HG03196 (cell line): Measurements from ENCODE around the gene CACUL1.
"Not testable (repeated sequence)": the region's sequence is repeated elsewhere in the genome, so short reads cannot be mapped to it uniquely, and the experiment has no call there.

Source experiments
- ATAC-seq: cut with Tn5 transposase; IDR thresholded peaks from one replicate; pipeline ENCODE4 v1.9.1; 2021; ENCODE audit not compliant: unreplicated experiment

Gene CACUL1

DNA sequence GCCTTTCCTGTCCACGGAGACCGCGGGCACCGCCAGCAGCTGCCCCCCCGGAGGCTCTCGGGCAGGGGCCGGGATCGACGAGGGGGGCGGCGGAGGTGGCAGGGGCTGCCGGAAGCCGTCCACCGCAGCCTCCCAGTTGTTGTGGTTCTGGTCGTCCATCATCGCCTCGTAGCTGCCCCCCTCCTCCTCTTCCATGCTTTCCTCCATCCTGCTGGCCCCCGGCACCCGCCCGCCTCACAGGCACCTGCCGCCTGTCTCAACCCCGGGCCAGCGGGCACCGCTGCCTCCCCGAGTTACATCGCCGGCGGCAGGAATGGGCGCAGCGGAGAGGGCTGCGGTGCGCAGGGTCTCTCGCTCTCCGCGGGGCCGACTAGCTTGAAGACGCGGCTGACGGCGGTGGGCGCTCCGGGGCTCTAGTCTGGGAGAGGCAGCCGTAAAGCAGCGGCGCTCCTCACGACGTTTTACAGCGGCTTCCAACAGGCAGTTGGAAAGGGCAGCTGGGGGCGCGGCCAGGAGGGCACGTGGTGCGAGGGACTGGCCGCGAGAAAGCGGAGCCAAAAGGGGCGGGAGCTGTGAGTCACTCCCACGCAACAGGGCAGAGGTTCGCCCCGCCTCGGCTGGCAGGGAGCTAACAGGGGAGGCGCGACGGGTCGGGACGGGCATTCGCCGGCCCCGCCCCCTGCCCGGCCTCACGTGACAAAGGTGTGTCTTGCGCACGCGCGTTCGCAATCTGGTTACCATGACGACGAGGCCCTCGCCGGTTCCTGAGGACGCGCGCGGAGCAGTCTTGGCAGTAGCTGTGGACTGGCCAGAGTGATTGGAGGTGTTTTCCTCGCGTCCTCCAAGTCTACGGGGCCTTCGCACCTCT is at the start of gene CACUL1:
TSS of gene CACUL1 (minus strand) at position 415 of the 868 bp plus-strand sequence. CDS start at position 207, 208 bp downstream.
- peak; percentile 96 for ATAC-seq

GRCh38 chr10:118804262-118804773 is 49.5 kb upstream of the CACUL1 start:
- ATAC-seq, result no peak

- no peak for ATAC-seq
Measured at GRCh38 chr10:118802126-118802793, 47.5 kb upstream of the CACUL1 start.

DNA sequence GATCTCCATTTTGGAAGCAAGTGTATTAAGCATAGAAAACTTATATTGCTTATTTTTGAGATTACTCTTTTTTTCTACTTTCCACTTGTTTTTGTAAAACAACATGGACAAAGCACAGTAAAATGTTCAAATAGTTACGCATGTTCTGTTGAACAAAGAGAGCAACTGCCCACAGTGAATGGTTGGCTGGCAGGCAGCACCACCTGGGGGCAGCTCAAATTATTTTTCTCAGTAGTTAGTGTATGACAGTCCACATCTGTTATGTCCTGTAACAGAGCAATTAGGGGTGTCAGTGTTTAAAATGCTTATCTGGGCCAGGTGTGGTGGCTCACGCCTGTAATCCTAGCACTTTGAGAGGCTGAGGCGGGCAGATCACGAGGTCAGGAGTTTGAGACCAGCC is 46.1 kb upstream of the CACUL1 start:
- no peak for ATAC-seq

- ATAC-seq, result no peak
Measured at GRCh38 chr10:118799777-118800176, 45.0 kb upstream of the CACUL1 start.

- ATAC-seq, result no peak
Measured at GRCh38 chr10:118798231-118798662, 43.5 kb upstream of the CACUL1 start.

GRCh38 chr10:118794971-118795370 is 40.2 kb upstream of the CACUL1 start:
- ATAC-seq, result not testable (repeated sequence)

DNA sequence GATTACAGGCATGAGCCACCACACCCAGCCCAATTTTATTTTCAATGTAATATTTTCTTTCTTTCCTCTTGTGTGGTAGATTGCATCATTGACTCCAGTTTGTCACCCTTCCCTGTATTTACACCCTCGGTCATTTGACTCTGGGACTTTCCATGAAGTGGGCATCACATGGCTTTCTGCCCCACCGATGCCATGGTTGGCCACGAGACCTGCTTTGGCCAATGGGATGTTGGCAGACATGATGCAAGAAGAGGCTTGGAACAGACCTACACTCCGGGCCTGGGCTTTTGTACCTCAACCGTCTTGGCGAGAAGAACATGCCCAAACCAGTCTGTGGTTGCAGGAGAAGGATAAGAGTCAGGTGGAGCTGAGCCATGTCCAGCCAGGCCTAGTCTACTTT is 38.8 kb upstream of the CACUL1 start:
- no peak for ATAC-seq

DNA sequence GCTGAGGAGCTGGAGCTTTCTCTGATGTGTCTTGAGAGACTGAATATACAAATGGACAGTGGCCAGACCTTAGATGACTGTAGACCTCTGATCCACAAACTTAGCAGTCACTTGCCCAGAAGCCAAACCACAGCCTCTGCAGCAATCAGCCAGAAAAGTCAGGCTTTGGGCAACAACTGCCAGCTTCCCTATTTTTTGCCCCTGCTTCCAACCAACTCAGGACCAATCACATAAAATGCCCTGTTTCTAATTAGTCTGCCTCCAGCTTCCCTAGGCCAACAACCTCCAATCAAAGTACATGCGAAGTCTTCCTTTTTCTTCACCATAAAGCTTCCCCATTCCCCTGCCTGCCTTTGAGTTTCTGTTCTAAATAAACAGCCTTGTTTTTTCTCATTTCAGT is 37.8 kb upstream of the CACUL1 start:
- no peak for ATAC-seq

DNA sequence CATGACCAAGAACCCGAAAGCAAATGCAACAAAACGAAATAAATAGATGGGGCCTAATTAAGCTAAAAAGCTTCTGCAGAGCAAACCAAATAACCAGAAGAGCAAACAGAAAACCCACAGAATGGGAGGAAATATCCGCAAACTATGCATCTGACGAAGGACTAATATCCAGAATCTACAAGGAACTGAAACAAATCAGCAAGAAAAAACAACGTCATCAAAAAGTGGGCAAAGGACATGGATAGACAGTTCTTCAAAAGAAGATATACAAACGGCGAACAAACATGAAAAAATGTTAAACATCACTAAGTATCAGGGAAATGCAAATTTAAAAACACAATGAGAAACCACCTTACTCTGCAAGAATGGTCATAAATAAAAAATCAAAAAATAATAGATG is 35.3 kb upstream of the CACUL1 start:
- no peak for ATAC-seq

DNA sequence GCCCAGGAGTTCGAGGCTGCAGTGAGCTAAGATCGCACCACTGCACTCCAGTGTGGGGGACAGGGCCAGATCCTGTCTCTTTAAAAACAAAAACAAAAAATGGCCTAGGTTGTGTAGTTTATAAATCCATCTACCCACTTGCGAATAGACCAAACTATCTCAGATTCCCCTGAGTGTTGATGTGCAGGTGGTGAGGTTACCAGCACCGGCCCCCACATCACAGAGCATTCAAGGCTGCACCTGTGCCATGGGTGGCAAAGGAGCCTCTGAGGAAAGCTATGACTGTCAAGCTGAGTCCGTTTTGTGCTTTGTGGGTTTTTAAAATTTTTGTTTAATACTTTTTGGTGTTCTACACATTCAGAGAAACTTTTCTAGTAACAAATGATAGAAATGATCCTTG is 30.8 kb upstream of the CACUL1 start:
- ATAC-seq, result no peak

DNA sequence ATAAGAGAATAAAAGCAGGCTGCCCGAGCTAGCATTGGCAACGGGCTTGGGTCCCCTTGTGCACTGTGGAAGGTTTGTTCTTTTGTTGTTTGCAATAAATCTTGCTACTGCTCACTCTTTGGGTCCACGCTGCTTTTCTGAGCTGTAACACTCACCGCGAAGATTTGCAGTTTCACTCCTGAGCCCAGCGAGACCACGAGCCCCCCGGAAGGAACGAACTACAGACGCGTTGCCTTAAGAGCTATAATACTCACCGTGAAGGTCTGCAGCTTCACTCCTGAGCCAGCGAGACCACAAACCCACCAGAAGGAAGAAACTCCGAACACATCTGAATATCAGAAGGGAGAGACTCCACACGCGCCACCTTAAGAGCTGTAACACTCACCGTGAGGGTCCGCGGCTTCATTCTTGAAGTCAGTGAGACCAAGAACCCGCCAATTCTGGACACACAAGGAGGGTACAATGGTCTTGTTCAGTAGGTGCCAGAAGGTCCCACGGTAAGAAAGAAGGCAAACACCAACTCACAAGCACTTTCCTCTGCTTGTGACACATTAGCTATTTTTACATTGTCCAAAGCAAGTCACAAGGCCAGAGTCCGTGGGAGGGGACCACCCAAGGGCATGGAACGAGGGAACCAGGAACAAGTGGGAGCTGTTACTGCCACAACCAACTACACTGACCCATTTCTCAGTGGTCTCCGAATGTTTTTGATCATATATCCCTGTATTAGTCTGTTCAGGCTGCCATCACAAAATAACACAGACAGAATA is 29.2 kb upstream of the CACUL1 start:
- no peak for ATAC-seq

- ATAC-seq, result not testable (repeated sequence)
Measured at GRCh38 chr10:118782916-118783465, 28.2 kb upstream of the CACUL1 start.

- ATAC-seq, result no peak
Measured at GRCh38 chr10:118781541-118781940, 26.8 kb upstream of the CACUL1 start.

DNA sequence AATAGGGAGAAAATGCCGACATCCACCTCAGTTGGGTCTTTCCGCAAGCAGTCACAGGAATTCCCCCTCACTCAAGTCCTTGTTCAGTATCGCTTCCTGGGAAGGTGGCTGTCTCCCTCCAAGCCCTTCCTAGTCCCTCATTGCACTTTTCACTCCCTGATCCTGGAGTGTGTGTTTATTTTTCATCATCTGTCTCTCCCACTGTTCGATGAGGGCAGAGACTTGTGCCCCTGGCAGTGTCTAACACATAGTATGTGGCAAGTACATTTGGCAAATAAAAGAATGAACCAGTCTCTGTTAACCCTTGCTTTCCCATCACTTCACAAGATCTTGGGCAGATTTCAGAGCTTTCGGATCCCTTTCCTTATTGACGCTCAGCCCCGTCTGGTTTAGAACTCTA is 24.0 kb upstream of the CACUL1 start:
- ATAC-seq, result no peak

GRCh38 chr10:118776960-118777359 is 22.2 kb upstream of the CACUL1 start:
- ATAC-seq, result no peak

DNA sequence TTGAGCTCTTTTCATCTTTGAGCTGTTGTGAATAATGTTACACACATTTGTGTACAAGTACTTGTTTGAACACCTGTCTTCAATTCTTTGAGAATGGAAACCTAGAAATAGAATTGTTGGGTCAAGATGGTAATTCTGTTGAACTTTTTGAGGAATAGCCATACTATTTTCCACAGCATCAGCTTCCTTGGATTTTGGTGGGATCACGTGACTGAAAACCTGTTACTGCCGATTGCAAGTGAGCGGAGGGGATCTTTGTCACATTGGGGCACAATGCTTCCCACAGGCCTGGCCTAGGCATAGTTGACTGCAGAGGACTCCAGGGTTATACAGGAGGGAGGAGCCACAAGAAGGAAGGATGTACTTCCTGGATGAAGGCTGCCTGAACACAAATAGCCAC is 21.3 kb upstream of the CACUL1 start:
- no peak for ATAC-seq

DNA sequence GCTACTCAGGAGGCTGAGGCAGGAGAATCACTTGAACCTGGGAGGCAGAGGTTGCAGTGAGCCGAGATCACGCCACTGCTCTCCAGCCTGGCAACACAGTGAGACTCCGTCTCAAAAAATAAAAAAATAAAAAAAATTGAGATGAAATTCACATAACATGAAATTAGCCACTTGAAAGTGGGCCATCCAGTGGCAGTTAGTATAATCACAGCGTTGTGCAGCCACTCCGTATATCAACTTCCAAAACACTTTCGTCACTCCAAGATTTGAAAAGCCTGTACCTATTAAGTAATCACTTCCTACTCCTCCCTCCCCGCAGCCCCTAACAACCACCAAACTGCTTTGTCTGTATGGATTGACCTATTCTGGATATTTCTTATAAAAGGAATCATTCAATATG is 20.7 kb upstream of the CACUL1 start:
- ATAC-seq, result no peak

- no peak for ATAC-seq
Measured at GRCh38 chr10:118773041-118773440, 18.3 kb upstream of the CACUL1 start.

DNA sequence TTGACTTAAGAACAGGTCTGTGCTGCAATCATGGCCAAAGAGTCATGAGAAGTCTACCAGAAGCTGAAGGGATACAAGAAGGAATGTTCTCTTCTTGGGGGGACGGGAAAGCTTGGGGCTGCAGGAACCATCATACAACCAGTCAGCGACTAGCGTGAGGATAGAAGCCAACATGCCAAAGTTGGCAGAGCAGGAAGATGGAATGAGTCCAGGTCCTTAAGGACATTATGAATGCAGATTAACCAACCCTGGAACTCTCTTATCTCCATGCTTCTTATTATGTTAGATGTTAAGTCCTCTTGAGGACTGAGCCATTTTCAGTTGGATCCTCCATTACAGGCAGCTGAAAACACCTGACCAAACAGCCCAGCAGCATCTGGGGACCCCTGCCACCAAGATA is 17.2 kb upstream of the CACUL1 start:
- ATAC-seq, result no peak
